ENCODE measurements around the gene ETNK2.

Gene ETNK2

DNA sequence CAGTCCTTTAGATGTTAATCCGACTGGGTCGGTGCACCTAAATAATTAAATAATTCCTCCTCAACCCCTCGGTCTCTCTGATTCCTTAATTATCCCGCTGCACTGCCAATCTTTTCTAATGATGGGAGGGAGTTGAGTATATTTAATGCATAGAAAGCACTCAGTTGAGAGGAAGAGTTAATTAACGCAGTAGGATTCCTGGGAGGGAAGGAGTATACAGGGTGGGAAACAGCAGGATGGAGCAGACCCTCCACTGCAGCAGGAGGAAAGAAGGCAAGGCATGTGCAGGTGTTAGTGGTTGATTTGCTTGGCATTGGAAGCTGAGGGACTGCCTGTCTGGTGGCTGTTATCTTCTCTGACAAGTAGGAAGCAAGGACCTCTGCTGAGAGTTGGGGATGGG lies 24.2 kb upstream of the ETNK2 start:
- no peak for DNase-seq

GRCh38 chr1:204174958-204175357 lies 23.1 kb upstream of the ETNK2 start:
- DNase-seq, result no peak

DNA sequence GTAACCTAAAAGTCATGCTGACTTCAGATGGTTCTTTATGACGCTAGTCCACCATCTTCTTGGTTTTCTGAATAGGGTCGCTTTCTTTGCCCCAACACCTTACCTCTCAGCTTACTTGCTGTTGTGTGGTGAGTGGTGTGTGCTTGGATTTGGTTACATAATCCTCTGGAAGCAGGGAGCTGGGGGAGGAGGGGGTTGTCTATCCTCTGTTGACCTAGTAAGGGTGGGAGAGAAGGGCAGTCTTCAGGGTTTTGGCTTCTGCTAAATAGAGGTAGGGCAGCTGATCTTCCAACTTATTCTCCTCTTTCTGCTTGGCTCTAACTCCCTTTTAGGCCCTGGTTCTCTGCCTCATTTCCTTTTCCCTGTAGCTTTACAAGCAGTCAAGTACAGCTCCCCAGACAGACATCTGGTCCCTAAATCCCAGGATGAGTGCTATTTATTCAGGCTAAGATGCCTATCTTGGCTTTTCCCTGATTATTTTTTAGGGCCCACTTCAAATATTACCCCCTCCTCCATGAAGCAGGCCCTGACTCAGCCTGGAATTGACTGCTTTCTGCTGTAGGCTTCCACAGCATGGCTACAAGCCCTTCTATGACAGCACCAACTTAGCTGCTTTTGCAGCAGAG lies 20.7 kb upstream of the ETNK2 start:
- DNase-seq, result no peak

DNA sequence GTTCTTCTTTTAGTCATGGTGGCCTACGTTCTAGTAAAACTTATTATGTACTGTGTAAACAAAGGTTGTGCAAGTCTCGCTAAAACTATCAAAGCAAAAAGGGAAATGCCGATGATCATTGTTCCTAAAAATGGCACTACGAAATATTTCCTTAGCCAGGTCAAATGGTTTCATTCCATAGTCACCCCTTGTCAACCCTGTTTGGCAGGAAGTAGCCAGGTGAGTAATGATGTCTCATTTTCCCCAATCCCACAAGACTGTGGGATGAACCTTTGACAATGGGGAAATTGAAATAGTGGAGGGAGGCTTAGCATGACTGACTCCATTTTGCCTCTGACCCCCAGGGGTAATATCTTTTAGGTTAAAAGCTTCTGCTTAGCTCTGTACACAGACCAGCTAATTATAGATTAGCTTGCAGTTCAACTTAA lies 19.9 kb upstream of the ETNK2 start:
- no peak for DNase-seq

DNA sequence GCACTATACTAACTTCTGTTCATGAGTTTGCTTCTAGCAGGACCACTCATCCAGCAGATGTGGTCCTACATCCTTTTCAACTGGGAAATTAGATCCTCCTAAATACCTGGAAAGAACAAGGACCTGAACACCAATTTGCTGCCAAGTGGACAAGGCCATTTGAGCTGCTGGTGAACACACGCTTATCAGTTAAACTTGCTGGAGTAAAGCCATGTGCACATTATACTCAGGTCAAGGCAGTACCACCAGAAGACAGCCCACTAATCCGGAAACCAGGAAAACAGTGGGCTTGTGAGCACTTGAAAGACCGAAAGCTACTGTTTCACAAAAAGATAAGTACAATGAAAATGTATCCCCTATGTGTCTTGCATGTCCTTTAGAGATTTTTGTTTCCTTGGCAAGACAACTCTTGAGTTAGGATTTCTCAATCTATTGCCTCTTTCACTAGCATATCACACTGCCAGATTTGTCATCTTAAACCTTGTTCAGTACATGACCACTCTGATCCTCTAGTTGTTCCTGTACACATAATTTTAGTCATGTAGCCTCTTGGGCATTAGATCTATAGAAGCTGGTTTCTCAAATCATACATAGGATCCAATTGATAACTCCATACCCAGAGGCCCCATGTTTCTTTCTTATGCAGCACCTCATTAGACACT lies 18.8 kb upstream of the ETNK2 start:
- DNase-seq, result no peak

DNA sequence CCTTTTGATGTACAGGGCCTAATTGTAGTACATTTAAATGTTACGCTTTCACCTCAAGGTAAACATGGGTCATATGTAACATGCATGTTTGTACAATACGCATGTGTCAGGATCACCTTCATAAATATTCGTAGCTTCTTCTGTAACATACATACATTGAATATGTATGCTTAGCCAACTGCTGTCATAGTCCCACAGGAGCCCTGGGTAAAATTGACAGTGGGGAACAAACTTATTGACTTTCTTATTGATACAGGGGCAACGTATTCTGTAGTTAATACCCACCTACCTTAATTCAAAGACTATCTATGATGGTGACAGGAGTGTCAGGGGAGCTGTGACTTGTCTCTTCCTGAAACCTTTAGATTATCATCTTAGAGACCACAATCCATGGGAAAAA lies 18.0 kb upstream of the ETNK2 start:
- no peak for DNase-seq

DNA sequence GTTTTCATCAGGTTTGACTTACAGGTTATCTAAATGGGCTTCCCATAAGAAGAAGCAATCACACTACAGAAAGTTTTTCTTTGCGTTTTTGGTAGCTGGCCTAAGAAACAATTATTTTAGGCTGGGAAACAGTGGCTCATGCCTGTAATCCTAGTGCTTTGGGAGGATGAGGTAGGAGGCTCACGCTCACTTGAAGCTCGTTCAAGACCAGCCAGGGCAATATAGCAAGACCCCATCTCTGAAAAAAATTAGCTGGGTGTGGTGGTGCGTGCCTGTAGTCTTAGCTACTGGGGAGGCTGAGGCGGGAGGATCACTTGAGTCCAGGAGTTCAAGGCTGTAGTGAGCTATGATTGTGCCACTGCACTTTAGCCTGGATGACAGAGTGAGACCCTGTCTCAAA lies 15.9 kb upstream of the ETNK2 start:
- DNase-seq, result no peak

GRCh38 chr1:204166219-204166618 lies 14.4 kb upstream of the ETNK2 start, which contains the start of gene REN:
TSS of gene REN (minus strand) at chr1:204166337. CDS start at chr1:204166293, 44 bp downstream.
- DNase-seq, result no peak

- DNase-seq, result peak; percentile 81
Measured at GRCh38 chr1:204162494-204163074, 10.7 kb upstream of the ETNK2 start.

GRCh38 chr1:204161609-204162493 lies 10.0 kb upstream of the ETNK2 start:
- DNase-seq, result no peak

DNA sequence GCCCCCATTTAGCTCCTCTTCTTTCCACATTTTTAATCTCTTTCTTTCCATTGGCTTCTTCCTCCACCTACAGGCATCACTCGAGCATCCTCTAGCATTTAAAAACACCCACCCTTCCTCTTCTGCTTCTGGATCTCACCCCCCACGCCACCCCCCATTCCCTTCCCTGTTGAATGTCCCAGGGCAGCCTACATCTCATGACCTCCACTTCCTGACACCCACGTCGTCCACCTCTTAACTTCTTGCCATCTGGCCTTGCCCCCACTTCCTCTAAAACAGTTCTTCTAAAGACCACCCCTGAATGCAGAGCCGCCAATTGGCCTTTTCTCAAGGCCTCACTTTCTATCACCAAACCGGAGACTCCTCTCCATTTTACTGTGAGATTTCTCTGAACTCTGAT lies 6.1 kb upstream of the ETNK2 start:
- no peak for DNase-seq

DNA sequence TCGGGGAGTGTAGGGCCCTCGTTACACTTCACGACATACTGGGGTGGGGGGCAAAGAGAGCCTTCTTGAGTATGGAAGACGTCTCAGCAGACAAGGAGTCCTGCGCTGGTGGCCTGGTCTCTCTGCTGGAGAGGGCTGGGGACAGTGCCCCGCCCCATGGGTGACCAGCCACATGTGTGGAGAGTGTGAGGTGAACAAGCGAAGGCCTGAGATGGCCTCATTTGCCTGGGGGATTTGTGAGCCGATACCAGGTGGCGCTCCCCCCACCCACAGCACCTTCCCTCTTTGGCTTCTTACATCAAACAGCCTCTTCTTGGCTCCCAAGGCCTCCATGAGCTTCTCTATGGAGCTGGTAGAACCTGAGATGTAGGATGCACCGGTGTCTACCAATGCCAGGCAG lies 4.0 kb upstream of the ETNK2 start:
- no peak for DNase-seq

DNA sequence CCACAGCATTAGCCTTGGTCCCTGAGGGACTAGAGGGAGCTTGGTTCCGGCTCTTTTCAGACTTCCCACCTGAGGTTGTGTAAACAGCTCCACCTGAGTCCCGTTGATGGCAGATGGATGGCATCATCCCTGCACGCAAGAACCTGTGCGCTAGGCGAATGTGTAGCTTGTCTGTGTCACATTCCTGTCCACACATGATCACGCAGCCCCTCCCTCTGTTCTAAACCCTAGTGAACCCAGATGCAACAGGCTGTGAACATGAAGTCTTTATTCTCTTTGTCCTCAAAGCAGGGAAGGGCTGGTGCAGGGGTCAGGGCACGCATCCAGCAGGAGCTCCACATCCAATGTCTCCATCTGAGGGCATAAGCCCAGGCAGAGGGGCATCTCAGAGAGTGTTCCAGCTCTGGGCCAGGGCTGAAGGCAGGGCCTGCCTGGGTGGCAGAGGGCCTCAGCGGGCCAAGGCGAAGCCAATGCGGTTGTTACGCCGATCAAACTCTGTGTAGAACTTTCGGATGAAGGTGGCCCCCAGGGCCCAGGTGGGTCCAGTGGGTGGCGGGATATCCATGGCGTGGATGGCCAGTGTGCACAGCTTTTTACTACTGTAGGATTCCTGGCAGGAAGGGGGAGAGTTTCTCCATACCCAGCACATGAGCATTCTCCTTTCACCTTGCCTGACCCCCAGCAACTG lies 2.9 kb upstream of the ETNK2 start:
- DNase-seq, result no peak

DNA sequence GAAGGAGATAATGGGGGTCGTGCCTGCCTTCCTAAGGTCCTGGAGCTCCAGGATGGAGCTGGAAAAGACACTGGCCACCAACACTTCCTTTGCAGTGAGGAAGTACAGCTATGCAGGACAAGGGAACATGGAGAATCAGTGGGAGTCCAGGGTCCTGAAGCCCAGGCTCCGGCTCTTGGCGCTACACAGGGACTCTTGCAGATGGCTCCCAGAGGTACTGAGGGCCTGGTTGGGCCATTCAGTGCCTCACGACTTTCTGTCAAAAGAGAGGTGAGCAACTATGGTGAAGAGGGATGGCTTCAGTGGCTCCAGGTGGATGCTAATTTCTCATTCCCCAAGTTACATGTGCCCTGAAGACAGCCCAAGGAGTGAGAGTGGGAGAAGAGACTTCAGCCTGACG lies 1.8 kb upstream of the ETNK2 start:
- DNase-seq, result no peak

GRCh38 chr1:204152310-204153044 lies 633 bp upstream of the ETNK2 start:
- no peak for DNase-seq

- no peak for DNase-seq
Measured at GRCh38 chr1:204150702-204151551, 917 bp downstream of the ETNK2 start.

GRCh38 chr1:204149635-204150565 lies 1.9 kb downstream of the ETNK2 start:
- no peak for DNase-seq

- DNase-seq, result no peak
Measured at GRCh38 chr1:204149107-204149506, 2.7 kb downstream of the ETNK2 start.

- no peak for DNase-seq
Measured at GRCh38 chr1:204147406-204148383, 4.1 kb downstream of the ETNK2 start.

All from activated CD4-positive, alpha-beta T cell treated with anti-CD3 and anti-CD28 coated beads, Interleukin-2, Interleukin-6, amounts not matched to agents 100 ng/mL and 50 ng/mL, durations not matched to agents 16 hours and 8 hours (primary cell).